Ectodermal cell (in vitro differentiated cells): ENCODE results near the gene UBAC2.
"Not testable (repeated sequence)": the region's sequence is repeated elsewhere in the genome, so short reads cannot be mapped to it uniquely, and the experiment has no call there.

ENCODE experiments used
- H3K27ac ChIP-seq: 2 replicates; pipeline ENCODE4 v1.7.0; 2013; ENCODE audit warnings: mild to moderate bottlenecking, low read depth, low read length; ENCODE audit not compliant: insufficient read depth, poor library complexity, severe bottlenecking
- H3K27me3 ChIP-seq: 2 replicates; pipeline ENCODE4 v1.7.0; 2013; ENCODE audit warnings: mild to moderate bottlenecking, low read length; ENCODE audit not compliant: insufficient read depth, control insufficient read depth, poor library complexity, severe bottlenecking
- H3K36me3 ChIP-seq: one replicate; pipeline ENCODE4 v1.7.0; 2013; ENCODE audit warnings: low read length; ENCODE audit not compliant: control insufficient read depth, insufficient read depth
- H3K4me1 ChIP-seq: one replicate; pipeline ENCODE4 v1.7.0; 2013; ENCODE audit warnings: low read length; ENCODE audit not compliant: control insufficient read depth, insufficient read depth
- H3K4me3 ChIP-seq: 2 replicates; pipeline ENCODE4 v1.7.0; 2013; ENCODE audit warnings: low read depth, low read length, control low read depth; ENCODE audit not compliant: insufficient read depth
- H3K9me3 ChIP-seq: 2 replicates; pipeline ENCODE4 v1.7.0; 2013; ENCODE audit warnings: mild to moderate bottlenecking, low read length, moderate library complexity; ENCODE audit not compliant: control insufficient read depth
- WGBS, 2 experiments: methylation state at CpG; one replicate each; pipeline ENCODE4 v1.1.7; 2013; ENCODE audit warnings: missing lambda C conversion rate in 2 of 2; 5-methylcytosine and 5-hydroxymethylcytosine counted together

Gene UBAC2

DNA sequence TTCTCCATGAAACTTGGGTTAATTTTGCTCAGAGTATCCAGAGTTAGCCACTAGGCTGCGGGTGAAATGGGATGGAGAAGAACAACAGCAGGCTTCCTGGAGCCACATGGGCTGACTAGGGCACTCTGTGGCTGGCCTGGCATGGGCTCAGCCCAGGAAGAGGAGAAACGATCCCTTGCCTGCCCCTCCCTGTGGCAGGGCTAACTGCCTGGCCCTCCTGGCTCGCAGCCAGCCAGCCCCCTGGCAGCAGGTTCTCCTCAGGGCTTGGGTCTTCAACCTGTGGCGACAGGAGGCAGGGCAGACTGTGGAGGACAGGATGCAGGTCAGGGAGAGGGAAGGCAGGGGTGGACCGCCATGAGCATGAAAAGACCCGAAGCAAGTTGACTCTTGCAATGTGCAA, 185.3 kb downstream of the UBAC2 start:
- no peaks in the 10 kb centered on the region for H3K27me3 ChIP-seq
- 92 to 94% methylated on average over 6 of the region's 6 CpGs for WGBS, 2 experiments
- no peaks in the 10 kb centered on the region for H3K9me3 ChIP-seq
- no peak overlapping the region for H3K27ac ChIP-seq
- no peaks in the 10 kb centered on the region for H3K36me3 ChIP-seq
- H3K4me3 ChIP-seq, result no peak overlapping the region
- H3K4me1 ChIP-seq, result no peaks in the 10 kb centered on the region

DNA sequence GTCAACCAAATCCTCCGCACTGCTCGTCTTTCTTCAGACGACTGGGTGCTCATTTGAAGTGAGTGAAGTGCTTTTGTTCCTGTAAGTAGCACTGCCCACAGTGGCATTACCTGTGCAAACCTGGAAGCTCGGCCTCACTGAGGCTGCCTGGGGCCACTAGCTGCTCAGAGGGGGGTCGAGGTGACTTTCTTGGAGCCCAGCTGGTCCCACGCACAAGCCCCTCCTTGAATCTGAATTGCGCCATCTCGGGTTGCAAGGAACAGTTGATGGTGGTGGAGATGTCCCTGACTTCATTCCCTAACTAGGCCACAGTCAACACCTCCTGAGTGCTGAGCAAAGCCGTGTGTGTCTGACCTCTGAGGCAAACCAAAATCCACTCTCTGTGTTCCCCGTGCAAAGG, 185.8 kb downstream of the UBAC2 start:
- Histone ChIP-seq H3K4me3 (no peak overlapping the region), H3K36me3 (no peaks in the 10 kb centered on the region), H3K9me3 (no peaks in the 10 kb centered on the region), H3K27ac (no peak overlapping the region), H3K27me3 (no peaks in the 10 kb centered on the region), H3K4me1 (no peaks in the 10 kb centered on the region)
- WGBS, 2 experiments, result 84 to 89% methylated on average over 9 to 10 of the region's 10 CpGs

DNA sequence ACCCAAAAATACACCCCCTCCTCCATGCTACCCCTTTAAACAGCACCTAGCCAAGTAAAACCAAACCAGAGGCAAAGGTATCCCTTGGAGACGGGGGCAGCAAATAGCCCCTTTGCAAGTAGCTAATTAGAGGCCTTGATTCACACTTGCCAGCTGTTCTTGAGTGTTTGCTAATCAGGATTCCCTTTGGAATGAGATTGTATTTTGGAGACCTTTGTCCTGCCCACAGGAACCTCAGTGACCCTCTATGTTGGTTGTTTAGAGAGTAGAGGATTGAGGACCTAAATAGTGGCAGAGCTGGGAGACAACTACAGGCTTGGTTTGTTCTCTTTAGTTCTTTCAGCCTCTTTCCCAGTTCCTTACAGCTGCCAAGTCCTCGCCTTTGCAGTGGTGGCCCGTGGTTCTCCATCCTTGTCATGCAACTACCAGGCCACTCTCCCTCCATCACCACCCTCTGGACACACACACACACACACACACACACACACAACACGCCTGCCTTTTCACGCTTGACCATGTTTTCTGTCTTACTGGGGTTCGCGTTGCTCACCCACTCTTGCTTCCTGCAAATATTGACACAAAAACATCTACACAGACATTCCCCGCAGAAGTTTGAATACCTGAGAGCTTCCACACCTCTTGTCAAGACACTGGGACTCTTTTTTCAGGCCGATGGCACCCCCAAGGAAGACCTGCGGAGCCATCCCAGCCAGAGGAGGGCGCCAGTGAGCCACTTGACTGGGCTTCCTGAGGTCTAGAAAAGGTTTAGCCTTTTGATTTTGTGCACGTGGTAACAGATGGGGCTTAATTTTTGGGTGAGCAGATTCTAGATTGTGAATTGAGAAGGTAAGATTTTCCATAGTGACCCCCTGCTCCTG, 186.5 kb downstream of the UBAC2 start:
- 63 to 68% methylated on average over 12 of the region's 12 CpGs for WGBS, 2 experiments
- H3K36me3 ChIP-seq, result no peaks in the 10 kb centered on the region
- H3K4me3 ChIP-seq, result no peak overlapping the region
- no peaks in the 10 kb centered on the region for H3K9me3 ChIP-seq
- H3K27me3 ChIP-seq, result no peaks in the 10 kb centered on the region
- H3K27ac ChIP-seq, result no peak overlapping the region
- H3K4me1 ChIP-seq, result no peaks in the 10 kb centered on the region

DNA sequence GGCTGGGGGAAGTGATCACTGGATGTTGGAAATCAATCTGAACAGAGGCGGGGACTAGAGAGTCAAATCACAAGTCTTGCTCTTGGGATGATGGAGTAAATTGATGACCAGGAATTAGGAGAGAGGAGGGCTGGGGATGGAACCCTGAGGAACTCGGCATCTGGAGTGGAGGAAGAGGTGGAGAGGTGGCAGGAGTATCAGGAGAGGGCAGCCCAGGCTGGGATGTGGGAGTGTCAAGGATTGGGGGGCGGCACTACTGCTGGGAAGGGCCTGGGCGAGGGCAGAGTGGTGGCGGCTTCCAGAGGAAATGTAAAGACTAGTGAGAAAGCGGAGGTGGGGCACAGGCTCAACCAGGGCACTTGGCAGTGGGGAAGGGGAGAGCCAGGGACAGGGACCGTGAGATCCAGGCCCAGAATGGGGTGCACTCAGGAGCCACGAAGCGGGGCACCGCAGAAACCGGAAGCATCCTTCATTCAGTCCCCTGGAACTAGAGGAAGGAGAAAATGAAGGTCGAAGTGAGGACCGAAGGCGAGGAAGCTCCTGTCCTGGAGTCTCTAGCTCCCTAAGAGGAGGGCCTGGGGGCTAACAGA, 187.8 kb downstream of the UBAC2 start:
- H3K4me1 ChIP-seq, result no peaks in the 10 kb centered on the region
- no peak overlapping the region for H3K4me3 ChIP-seq
- no peaks in the 10 kb centered on the region for H3K9me3 ChIP-seq
- H3K27ac ChIP-seq, result no peak overlapping the region
- 94 to 95% methylated on average over 14 of the region's 14 CpGs for WGBS, 2 experiments
- no peaks in the 10 kb centered on the region for H3K36me3 ChIP-seq
- no peaks in the 10 kb centered on the region for H3K27me3 ChIP-seq

- H3K4me3 ChIP-seq, H3K36me3 ChIP-seq, H3K27me3 ChIP-seq, H3K27ac ChIP-seq, H3K4me1 ChIP-seq, H3K9me3 ChIP-seq: not testable (repeated sequence)
- 89 to 93% methylated on average over 6 of the region's 6 CpGs for WGBS, 2 experiments
Observed at GRCh38 chr13:99389094-99389493, 188.4 kb downstream of the UBAC2 start.

- no peak overlapping the region for H3K27ac ChIP-seq
- 94 to 96% methylated on average over 19 of the region's 19 CpGs for WGBS, 2 experiments
- no peaks in the 10 kb centered on the region for H3K27me3 ChIP-seq
- no peaks in the 10 kb centered on the region for H3K9me3 ChIP-seq
- no peak overlapping the region for H3K4me3 ChIP-seq
- no peaks in the 10 kb centered on the region for H3K36me3 ChIP-seq
- no peaks in the 10 kb centered on the region for H3K4me1 ChIP-seq
Observed at GRCh38 chr13:99389520-99390304, 189.1 kb downstream of the UBAC2 start.

DNA sequence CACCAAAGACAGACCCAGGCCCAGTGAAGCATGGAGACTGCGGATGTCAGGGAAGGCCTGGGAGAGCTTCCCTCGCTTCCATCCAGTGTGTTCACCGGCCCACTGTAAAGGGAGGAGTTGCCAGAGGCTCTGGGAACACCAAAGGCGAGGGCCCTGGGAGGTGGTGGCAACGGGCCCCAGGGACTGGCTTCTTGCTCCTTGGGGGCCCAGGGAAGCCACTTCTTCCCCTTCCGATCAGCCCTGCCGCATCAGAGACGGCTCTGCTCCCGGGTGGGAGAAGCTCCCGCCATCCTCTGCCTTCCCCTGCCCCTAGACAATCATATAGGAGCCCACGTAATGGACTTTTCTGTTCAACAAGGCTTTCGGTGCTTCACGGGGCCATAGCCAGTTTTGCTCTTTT, 189.9 kb downstream of the UBAC2 start:
- H3K36me3 ChIP-seq, result no peaks in the 10 kb centered on the region
- H3K27ac ChIP-seq, result no peak overlapping the region
- WGBS, 2 experiments, result 95% methylated on average over 13 of the region's 13 CpGs
- H3K27me3 ChIP-seq, result no peaks in the 10 kb centered on the region
- H3K4me3 ChIP-seq, result no peak overlapping the region
- H3K4me1 ChIP-seq, result no peaks in the 10 kb centered on the region
- no peaks in the 10 kb centered on the region for H3K9me3 ChIP-seq

DNA sequence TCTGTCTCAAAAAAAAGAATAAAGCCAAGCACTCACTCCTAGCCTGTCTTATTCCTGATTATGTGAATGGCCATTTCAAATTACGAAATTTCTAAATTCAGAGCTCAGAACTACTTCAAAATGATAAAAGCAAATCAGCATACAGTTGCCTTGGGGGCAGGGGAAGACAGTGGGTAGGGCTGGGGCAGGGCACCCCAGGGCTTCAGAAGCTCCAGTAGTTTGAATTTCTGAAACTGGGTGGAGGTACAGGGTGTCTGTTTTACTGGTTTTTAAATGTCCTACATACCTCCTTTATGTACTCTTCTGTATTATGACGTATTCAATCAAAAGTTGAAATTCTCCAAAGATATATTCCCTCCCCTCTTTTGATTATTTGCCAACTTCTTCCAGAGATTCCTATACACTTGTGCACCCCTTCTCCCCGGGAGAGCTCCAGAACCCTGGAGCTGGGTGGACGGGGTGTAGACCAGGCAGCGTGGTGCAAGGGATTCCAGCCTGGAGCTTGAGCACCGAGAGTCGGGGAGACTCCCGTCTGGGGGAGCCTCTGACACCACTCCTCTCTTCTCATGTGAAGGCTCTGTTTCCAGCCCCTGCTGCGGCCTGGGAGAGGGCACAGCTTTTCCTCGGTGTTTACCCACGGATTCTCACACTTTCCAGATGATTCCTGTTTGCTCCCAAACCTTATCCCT, 191.3 kb downstream of the UBAC2 start:
- H3K4me1 ChIP-seq, result no peaks in the 10 kb centered on the region
- no peak overlapping the region for H3K27ac ChIP-seq
- H3K36me3 ChIP-seq, result no peaks in the 10 kb centered on the region
- H3K9me3 ChIP-seq, result no peaks in the 10 kb centered on the region
- WGBS, 2 experiments, result 95% methylated on average over 11 of the region's 11 CpGs
- no peaks in the 10 kb centered on the region for H3K27me3 ChIP-seq
- H3K4me3 ChIP-seq, result no peak overlapping the region

DNA sequence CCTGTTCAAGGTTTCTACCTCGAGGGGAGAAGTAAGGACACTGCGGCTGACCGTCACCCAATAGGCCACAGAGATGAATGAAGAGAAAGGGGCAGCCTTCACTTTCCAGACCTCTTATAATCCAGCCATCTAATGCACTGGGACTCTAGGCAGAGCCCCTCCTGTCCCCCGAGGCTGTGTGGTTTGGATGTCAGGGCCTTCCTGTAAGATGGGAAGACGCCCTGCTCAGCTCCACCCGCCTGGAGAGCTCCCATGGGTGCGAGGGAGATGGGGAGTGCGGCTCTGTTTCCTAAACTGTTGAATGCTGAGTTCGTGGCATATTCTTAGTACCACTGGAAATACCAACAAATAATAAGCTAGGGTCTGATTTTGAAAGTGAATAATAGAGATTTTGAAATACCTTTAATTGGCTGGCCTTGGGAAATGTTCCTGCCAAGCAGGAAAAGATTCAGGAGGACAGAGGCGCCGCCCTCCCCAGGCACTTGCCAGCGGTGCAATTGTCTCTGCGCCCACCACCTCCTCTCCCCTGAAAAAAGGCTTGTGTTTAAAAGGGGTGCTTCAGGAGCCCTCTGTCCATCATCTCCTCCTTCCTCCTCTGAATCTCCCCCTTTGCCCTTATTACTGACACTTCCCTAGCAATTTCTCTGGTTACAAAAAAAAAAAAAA, 191.9 kb downstream of the UBAC2 start:
- WGBS, 2 experiments, result 89% methylated on average over 13 of the region's 13 CpGs
- Histone ChIP-seq H3K4me1 (no peaks in the 10 kb centered on the region), H3K36me3 (no peaks in the 10 kb centered on the region), H3K4me3 (no peak overlapping the region), H3K27ac (no peak overlapping the region), H3K9me3 (no peaks in the 10 kb centered on the region), H3K27me3 (no peaks in the 10 kb centered on the region)
